ENCODE data around the gene CFAP221. TPM values are rescaled to one million over a fixed set of nuclear protein-coding genes. Genes with fewer than 3 reads are reported as not detected.

The CFAP221 gene
- total RNA-seq, 1 donor = not detected

DNA sequence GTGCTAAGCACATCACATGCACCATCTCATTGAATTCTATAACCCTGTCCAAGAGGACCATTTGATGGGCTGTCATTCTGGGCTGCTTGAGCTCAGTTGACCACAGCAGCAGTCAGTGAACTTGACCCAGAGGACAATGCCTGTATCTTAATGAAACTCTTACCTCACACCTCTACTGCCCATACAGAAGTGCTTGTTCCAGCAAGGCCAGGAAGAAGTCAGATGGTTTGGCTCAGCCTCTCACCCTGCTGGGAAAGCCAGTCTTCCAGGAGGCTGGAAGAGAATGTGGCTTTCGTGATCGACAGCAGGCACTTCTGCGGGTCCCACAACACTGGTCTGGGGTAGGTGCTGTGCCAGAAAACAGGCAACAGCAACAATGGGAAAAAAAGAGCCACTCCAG is 47.3 kb downstream of the CFAP221 start:
- no peak overlapping the region for H3K4me3 ChIP-seq (ENCODE audit: low read depth, low read length)
- DNase-seq (ENCODE audit: low read depth) = no peak
- TF ChIP-seq, protein P1, sequence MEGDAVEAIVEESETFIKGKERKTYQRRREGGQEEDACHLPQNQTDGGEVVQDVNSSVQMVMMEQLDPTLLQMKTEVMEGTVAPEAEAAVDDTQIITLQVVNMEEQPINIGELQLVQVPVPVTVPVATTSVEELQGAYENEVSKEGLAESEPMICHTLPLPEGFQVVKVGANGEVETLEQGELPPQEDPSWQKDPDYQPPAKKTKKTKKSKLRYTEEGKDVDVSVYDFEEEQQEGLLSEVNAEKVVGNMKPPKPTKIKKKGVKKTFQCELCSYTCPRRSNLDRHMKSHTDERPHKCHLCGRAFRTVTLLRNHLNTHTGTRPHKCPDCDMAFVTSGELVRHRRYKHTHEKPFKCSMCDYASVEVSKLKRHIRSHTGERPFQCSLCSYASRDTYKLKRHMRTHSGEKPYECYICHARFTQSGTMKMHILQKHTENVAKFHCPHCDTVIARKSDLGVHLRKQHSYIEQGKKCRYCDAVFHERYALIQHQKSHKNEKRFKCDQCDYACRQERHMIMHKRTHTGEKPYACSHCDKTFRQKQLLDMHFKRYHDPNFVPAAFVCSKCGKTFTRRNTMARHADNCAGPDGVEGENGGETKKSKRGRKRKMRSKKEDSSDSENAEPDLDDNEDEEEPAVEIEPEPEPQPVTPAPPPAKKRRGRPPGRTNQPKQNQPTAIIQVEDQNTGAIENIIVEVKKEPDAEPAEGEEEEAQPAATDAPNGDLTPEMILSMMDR (IDR thresholded peaks at IDR 0.05; ENCODE audit: insufficient read depth, low read depth, low read length) = no peak

DNA sequence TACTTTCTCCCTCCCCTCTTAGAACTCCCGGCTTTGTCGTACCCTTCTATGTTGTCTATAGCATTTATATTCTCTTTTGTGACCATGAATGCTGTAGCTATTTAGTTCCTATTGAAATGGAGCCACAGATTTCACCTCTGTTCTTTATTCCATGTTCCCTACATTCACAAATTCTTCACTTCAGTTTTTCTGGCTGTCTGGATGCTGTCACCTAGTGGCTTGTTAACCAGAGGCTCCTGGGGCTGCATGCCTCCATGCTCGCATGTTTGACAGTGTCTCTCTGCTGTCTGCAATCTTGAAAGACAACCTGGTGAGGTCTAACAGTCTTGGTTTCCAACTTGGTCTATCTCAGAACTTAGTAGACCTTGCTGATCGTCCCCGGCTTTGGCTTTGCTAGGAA is 48.2 kb downstream of the CFAP221 start:
- TF ChIP-seq, protein P1 (IDR thresholded peaks at IDR 0.05; ENCODE audit: insufficient read depth, low read depth, low read length) = no peak
- no peak overlapping the region for H3K4me3 ChIP-seq (ENCODE audit: low read depth, low read length)
- no peak for DNase-seq (ENCODE audit: low read depth)

DNA sequence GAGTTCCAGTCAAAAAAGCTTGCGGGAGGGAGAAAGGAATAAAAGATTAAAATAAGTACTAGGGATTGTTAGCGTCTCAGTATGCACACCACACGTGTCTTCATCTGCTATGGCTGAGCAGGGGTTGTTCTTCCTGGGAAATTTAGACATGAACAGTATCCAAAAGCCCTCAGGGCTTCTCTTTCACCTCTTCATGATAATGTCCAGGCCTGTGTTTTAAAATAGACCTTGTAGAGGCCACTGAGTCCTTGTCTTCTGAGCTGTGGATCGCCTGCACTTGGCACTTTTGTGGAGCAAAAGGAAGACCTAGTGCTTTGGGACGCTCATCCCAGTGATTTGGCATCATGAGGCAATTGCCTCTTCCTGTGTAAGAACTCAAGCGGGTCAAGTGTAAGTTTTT is 52.4 kb downstream of the CFAP221 start:
- no peak overlapping the region for H3K4me3 ChIP-seq (ENCODE audit: low read depth, low read length)
- TF ChIP-seq, protein P1 (IDR thresholded peaks at IDR 0.05; ENCODE audit: insufficient read depth, low read depth, low read length) = no peak
- DNase-seq (ENCODE audit: low read depth) = no peak

DNA sequence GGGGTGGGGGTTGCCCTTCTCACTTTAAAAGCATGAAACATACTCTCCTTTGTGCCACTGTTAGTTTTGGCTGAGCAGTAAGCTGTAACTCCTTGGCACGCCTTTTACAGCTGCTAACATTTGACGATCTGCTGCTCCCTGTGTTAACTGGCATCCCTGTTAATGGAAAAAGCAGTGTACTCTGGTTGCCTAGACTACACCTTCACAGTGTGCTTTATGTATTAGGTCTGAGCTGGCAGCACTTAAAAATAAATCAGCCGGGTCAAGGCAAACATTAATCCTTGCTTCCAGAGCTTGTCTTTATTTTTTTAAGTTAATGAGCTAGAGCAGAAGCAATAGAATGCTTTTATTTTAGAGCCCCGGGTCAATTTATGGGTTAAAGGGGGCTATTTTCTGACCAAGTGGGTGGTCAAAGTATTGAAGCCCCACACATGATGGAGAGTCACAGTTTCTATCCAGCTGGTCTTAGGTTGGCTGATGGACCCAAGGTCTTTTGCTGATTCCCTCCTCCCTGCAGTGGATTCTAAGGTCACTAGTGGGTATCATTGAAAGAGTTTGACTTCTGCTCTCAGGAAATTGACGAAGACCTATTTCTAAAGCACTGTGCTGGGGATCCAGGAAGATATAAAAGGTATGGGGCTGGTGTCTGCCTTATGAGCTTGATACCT is 54.5 kb downstream of the CFAP221 start:
- TF ChIP-seq, protein P1 (IDR thresholded peaks at IDR 0.05; ENCODE audit: insufficient read depth, low read depth, low read length) = no peak
- DNase-seq (ENCODE audit: low read depth) = no peak
- H3K4me3 ChIP-seq (ENCODE audit: low read depth, low read length) = no peak overlapping the region

DNA sequence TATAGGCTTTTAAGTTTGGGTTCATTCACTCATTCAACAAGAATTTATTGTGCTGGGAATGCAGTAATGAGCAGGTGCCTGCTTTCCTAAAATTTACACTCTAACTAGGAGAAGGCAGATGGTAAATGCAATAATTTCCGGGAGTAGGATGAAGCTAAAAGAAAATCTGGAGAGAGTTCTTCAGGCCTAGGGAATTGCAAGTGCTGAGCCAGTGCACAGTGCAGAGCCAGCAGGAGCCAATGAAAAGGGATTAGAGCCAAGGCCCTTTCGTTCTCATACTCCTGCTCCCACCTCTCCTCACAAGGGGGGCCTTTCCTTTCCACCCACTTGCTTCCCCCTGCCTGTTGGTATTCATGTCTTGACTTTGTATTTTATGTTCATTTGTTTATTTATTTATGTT is 55.1 kb downstream of the CFAP221 start:
- no peak for DNase-seq (ENCODE audit: low read depth)
- TF ChIP-seq, protein P1 (IDR thresholded peaks at IDR 0.05; ENCODE audit: insufficient read depth, low read depth, low read length) = no peak
- no peak overlapping the region for H3K4me3 ChIP-seq (ENCODE audit: low read depth, low read length)

DNA sequence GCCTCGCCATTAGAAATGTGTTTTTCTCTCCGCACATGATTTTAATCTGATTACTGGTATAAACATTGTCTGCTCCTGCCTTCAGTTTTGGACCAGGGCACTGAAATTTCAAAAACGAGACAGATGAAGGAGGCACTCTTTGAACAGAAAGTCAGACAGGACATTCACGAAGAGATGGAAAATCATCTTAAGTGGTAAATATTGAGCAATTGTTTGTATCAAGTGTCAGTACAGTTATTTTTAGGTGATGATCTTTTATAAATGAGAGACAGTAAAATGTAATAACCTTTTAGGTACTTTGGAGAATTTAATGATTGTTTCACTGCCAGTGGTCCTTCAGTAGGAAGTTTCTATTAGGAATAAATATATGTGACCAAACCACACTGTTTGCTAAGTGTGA is 60.8 kb downstream of the CFAP221 start:
- no peak overlapping the region for H3K4me3 ChIP-seq (ENCODE audit: low read depth, low read length)
- TF ChIP-seq, protein P1 (IDR thresholded peaks at IDR 0.05; ENCODE audit: insufficient read depth, low read depth, low read length) = no peak
- no peak for DNase-seq (ENCODE audit: low read depth)

DNA sequence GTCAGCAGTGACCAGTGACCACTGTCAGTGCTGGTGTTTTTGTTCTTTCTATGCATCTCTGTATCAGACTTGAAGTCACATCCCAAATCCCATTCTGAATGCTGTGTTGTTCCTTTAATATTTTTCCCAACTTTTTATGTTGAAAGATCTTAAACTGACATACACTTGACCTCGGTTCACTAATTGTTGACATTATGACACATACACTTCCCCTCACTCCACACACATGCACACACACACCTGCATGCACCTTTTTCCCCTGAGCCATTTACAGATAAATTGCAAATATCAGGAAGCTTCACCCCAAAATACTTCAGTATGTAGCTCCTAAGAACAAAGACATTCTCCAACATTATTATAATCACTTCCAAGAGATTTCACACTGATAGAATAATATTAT is 62.4 kb downstream of the CFAP221 start:
- TF ChIP-seq, protein P1 (IDR thresholded peaks at IDR 0.05; ENCODE audit: insufficient read depth, low read depth, low read length) = no peak
- H3K4me3 ChIP-seq (ENCODE audit: low read depth, low read length) = no peak overlapping the region
- DNase-seq (ENCODE audit: low read depth) = no peak
